Measurements from ENCODE around the gene FBRSL1.

DNA sequence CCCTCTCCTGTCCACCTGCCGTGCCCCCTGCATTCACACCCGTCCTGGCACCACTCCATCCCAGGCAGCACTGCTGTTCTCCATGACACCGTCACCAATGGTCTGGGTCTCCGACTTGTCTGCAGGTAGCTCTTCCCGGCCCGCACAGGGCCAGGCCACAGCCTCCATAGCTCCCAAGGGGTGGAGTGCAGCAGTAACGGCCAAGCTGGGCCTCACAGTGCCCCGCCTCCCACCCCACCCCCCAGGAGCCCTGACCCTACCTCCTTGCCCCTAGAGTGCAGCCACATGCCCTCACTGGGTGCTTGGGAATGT lies 12.9 kb downstream of the FBRSL1 start:
- TF ChIP-seq, protein P1, sequence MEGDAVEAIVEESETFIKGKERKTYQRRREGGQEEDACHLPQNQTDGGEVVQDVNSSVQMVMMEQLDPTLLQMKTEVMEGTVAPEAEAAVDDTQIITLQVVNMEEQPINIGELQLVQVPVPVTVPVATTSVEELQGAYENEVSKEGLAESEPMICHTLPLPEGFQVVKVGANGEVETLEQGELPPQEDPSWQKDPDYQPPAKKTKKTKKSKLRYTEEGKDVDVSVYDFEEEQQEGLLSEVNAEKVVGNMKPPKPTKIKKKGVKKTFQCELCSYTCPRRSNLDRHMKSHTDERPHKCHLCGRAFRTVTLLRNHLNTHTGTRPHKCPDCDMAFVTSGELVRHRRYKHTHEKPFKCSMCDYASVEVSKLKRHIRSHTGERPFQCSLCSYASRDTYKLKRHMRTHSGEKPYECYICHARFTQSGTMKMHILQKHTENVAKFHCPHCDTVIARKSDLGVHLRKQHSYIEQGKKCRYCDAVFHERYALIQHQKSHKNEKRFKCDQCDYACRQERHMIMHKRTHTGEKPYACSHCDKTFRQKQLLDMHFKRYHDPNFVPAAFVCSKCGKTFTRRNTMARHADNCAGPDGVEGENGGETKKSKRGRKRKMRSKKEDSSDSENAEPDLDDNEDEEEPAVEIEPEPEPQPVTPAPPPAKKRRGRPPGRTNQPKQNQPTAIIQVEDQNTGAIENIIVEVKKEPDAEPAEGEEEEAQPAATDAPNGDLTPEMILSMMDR (IDR thresholded peaks at IDR 0.05) = no peak
- no peak for TF ChIP-seq EZH2 (IDR thresholded peaks at IDR 0.05; ENCODE audit: borderline replicate concordance, insufficient read depth, low read depth, low read length, poor library complexity, severe bottlenecking)
